ENCODE results near the gene GAS1.

Gene GAS1

GRCh38 chr9:86921151-86921923 lies 26.0 kb downstream of the GAS1 start:
- no peak for FAIRE-seq

- FAIRE-seq, result no peak
Measured at GRCh38 chr9:86918556-86918955, 28.8 kb downstream of the GAS1 start.

DNA sequence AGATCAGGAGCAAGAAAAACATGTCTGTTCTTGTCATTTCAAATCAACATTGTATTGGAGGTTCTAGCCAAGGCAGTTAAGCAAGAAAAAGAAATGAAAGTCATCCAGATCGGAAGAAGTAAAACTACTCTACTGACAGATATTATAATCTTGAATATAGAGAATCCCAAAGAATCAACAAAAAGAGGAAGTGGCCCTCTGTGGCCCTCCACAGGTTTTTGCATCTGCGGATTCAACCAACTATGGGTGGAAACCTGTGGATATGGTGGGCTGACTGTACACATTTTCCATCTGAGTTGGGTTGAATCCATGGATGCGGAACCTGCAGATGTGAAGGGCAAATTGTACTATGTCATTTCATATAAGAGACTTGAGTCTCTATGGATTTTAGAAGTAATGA lies 35.1 kb downstream of the GAS1 start:
- no peak for FAIRE-seq

GRCh38 chr9:86909388-86909787 lies 37.9 kb downstream of the GAS1 start:
- FAIRE-seq, result no peak

- no peak for FAIRE-seq
Measured at GRCh38 chr9:86908261-86908660, 39.0 kb downstream of the GAS1 start.

DNA sequence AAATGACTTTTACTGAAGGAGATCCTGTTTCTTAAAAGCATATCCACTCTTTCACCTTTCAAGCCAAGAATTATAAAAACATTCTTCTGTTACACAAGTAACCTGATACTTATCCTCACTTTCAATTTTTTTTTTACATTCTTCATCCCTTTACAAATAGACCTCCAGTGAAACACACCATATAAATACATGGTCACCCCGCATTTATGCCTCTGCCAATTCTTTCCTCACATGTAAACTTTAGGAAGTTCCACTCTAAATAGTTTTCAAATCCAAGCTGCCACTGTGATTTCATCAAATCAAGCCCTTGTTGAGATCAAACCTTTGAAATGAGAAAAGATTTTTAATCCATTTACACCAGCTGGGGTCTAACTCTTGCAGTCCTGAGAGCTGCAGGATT lies 40.0 kb downstream of the GAS1 start:
- FAIRE-seq, result no peak

GRCh38 chr9:86903734-86904085 lies 43.6 kb downstream of the GAS1 start:
- FAIRE-seq, result no peak

GRCh38 chr9:86902991-86903733 lies 44.1 kb downstream of the GAS1 start:
- FAIRE-seq, result no peak

GRCh38 chr9:86902586-86902985 lies 44.7 kb downstream of the GAS1 start:
- no peak for FAIRE-seq

DNA sequence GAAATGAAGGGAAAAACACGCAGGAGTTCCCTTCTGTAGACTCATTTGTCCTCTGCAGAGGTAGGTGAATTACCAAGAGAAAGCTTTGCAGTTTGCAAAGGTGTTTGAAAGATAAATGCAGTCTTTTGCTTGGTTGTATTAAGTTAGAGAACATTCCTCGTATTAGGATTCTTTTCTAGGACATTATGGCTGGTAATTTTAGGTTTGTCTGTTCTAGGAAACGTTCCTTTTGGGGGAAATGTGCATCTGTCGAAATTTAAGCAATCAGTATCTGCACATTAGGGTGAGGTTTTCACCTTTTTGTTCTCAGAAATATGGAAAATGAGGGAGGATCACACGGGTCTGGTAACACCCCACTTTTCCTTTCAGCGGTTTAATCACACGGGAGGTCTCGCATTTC lies 45.1 kb downstream of the GAS1 start:
- no peak for FAIRE-seq

GRCh38 chr9:86901511-86901910 lies 45.8 kb downstream of the GAS1 start:
- no peak for FAIRE-seq
